ENCODE data around the gene MEGF11.

DNA sequence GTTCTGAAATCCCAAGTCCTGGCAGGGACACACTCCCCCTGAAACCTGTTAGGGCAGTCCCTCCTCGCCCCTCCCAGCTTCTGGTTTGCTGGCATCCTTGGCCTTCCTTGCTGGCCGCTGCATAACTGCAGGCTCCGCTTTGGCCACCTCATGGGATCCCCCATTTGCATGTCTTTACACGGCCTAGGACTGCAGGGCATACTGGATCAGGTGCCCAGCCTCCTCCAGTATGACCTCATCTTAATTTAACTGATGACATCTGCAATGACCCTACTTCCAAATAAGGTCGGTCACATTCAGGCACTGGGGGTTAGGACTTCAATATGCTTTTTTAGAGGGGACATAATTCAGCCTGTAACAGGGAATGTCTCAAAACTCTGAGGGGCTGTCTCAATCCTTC, 210.9 kb downstream of the MEGF11 start:
- TF ChIP-seq CTCF (IDR thresholded peaks at IDR 0.05) (no peak), POLR2AphosphoS5 (IDR thresholded peaks at IDR 0.05) (no peak)
